Measurements from ENCODE around the gene CCDC9. TPM values are rescaled to one million over a fixed set of nuclear protein-coding genes. Genes with fewer than 3 reads are reported as not detected.

Gene CCDC9
- total and polyA plus RNA-seq, 2 of the 8 experiments (the other 6 are each of a cell fraction or from before 2014, with no cell fraction given): 3.7 to 29.8 TPM

- TF ChIP-seq CHD7 (IDR thresholded peaks at IDR 0.05; ENCODE audit: insufficient replicate concordance, low read length) (no peak), NRF1 (IDR thresholded peaks at IDR 0.05; ENCODE audit: low read depth, low read length) (no peak), ATF2 (IDR thresholded peaks at IDR 0.05; ENCODE audit: low read length) (no peak), CHD1 (IDR thresholded peaks at IDR 0.05; ENCODE audit: low read depth, low read length) (no peak)
Measured at GRCh38 chr19:47264629-47265028, 8.3 kb downstream of the CCDC9 start (continued).

Data from H1 (cell line).